ENCODE data around the gene EIF2D. TPM values are rescaled to one million over a fixed set of nuclear protein-coding genes. Genes with fewer than 3 reads are reported as not detected.

EIF2D gene
- total and polyA plus RNA-seq, 9 of the 15 experiments (the other 6 are each of a cell fraction or from before 2014, with no cell fraction given): 81.1 to 138 (median 93.9) TPM

- TF ChIP-seq MGA (IDR thresholded peaks at IDR 0.05) (no peak), TBP (optimal IDR thresholded peaks at IDR 0.05; ENCODE audit: low read depth, low read length) (no peak), SOX6 (IDR thresholded peaks at IDR 0.05) (no peak), HNRNPUL1 (IDR thresholded peaks at IDR 0.05; ENCODE audit: low read length) (no peak), ZNF407 (IDR thresholded peaks at IDR 0.05; ENCODE audit: low read depth) (no peak), ZC3H8 (IDR thresholded peaks at IDR 0.05) (no peak), RBM14 (IDR thresholded peaks at IDR 0.05; ENCODE audit: borderline replicate concordance, insufficient read depth, low read depth, low read length) (no peak), ZBTB9 (CRISPR knock-in tag; IDR thresholded peaks at IDR 0.05) (no peak)
These were observed 18.8 kb upstream of the EIF2D start (continued) for GRCh38 chr1:206631085-206631509.
